Activated CD4-positive, CD25-positive, alpha-beta regulatory T cell (primary cell): ENCODE data around the gene C17orf67.
"Not testable (repeated sequence)": the region's sequence is repeated elsewhere in the genome, so short reads cannot be mapped to it uniquely, and the experiment has no call there.

Source experiments
- DNase-seq, 4 experiments: peaks; one replicate each; lab custom pipeline; 2025; lab: John Stamatoyannopoulos, UW

C17orf67 gene

GRCh38 chr17:56773124-56773523 lies 60.6 kb downstream of the C17orf67 start:
- no peak for DNase-seq

- DNase-seq = no peak
Measured at GRCh38 chr17:56772442-56772841, 61.3 kb downstream of the C17orf67 start.

- no peak for DNase-seq
Measured at GRCh38 chr17:56771975-56772374, 61.7 kb downstream of the C17orf67 start.

- DNase-seq = no peak
Measured at GRCh38 chr17:56771563-56771962, 62.2 kb downstream of the C17orf67 start.

- DNase-seq = no peak
Measured at GRCh38 chr17:56770427-56770826, 63.3 kb downstream of the C17orf67 start.

- DNase-seq = no peak
Measured at GRCh38 chr17:56765449-56765848, 68.3 kb downstream of the C17orf67 start.

GRCh38 chr17:56762988-56763387 lies 70.7 kb downstream of the C17orf67 start:
- DNase-seq = no peak

- no peak for DNase-seq
Measured at GRCh38 chr17:56762144-56762543, 71.6 kb downstream of the C17orf67 start.

- DNase-seq = no peak
Measured at GRCh38 chr17:56761387-56761786, 72.3 kb downstream of the C17orf67 start.

- not testable (repeated sequence) for DNase-seq
Measured at GRCh38 chr17:56757611-56758010, 76.1 kb downstream of the C17orf67 start.

GRCh38 chr17:56756536-56756935 lies 77.2 kb downstream of the C17orf67 start:
- DNase-seq = no peak

- no peak for DNase-seq
Measured at GRCh38 chr17:56755310-56755709, 78.4 kb downstream of the C17orf67 start.

- no peak for DNase-seq
Measured at GRCh38 chr17:56754523-56755208, 79.1 kb downstream of the C17orf67 start.

GRCh38 chr17:56752263-56752836 lies 81.4 kb downstream of the C17orf67 start:
- no peak for DNase-seq

GRCh38 chr17:56751145-56751738 lies 82.5 kb downstream of the C17orf67 start:
- DNase-seq = no peak

GRCh38 chr17:56744721-56745120 lies 89.0 kb downstream of the C17orf67 start:
- no peak for DNase-seq

- no peak for DNase-seq
Measured at GRCh38 chr17:56742601-56743000, 91.1 kb downstream of the C17orf67 start.
